Measurements from ENCODE around the gene EXD2.
A peak's percentile ranks its signal among the peaks of the same experiment; 100 is the strongest.
"Not testable (repeated sequence)": the region's sequence is repeated elsewhere in the genome, so short reads cannot be mapped to it uniquely, and the experiment has no call there.

EXD2 gene, protein sequence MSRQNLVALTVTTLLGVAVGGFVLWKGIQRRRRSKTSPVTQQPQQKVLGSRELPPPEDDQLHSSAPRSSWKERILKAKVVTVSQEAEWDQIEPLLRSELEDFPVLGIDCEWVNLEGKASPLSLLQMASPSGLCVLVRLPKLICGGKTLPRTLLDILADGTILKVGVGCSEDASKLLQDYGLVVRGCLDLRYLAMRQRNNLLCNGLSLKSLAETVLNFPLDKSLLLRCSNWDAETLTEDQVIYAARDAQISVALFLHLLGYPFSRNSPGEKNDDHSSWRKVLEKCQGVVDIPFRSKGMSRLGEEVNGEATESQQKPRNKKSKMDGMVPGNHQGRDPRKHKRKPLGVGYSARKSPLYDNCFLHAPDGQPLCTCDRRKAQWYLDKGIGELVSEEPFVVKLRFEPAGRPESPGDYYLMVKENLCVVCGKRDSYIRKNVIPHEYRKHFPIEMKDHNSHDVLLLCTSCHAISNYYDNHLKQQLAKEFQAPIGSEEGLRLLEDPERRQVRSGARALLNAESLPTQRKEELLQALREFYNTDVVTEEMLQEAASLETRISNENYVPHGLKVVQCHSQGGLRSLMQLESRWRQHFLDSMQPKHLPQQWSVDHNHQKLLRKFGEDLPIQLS

GRCh38 chr14:69191340-69192111 is at the start of gene EXD2:
Gene EXD2 (plus strand): TSS chr14:69191498. CDS start chr14:69209471, 17,973 bp downstream.
- DNase-seq: peak; percentile 90

- DNase-seq: no peak
Observed at GRCh38 chr14:69141550-69141949, 49.7 kb upstream of the EXD2 start.

- no peak for DNase-seq
Observed at GRCh38 chr14:69142101-69142500, 49.2 kb upstream of the EXD2 start.

DNA sequence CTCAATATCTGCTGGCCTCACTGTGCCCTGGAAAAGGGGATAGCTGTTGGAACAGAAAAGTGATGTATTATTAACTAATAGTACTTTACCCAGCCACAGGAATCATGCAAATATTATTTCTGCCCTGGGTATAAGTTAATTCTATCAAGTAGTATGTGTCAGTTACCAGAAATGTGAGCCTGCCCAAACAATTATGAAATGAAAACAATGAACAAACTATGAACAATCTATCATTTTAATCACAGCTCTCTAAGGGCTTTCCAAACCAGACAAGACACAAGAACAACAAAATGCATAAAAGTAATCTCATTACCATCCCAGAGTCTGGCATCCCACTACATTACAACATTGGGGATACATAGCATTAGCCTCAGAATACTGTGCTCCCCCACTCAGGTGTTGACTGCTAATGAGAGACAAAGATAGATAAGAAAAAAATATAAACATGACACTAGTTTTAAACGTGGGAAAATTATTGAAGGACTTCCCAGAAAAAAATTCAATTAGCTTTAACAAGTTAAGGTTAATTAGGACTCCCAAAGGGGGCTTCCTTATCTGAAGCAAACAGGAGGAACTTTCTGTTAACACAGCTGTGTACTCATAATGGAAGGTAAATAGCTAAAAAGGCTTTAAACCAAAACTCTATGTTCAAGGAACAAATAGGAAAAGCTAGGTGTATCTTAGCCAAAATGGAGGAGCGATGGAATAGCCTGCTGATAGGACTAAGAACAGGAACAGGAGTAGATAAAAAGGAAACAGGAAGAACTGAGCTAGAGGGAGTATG is 41.6 kb upstream of the EXD2 start:
- DNase-seq: no peak

- peak; percentile 85 for DNase-seq
Observed at GRCh38 chr14:69151458-69152180, 39.7 kb upstream of the EXD2 start.

- DNase-seq: peak; percentile 28
Observed at GRCh38 chr14:69152181-69152901, 39.0 kb upstream of the EXD2 start.

DNA sequence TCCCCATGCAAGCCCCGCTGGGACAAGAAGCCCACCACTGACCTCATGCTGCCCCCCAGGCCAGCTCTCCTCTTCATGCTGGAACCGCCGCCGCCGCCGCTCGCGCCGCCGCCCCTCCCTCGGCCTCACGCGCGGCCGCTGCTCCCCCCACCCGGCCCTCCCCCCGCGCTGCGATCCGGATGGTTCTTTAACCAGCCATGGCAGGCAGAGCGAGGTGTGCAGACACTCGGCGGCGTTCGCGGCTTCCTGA is 38.5 kb upstream of the EXD2 start, which contains the start of gene DCAF5:
DCAF5 (minus strand) TSS at position 218 of the 250 bp plus-strand sequence; CDS start at position 77, 141 bp downstream.
- no peak for DNase-seq

GRCh38 chr14:69153152-69153872 is 38.0 kb upstream of the EXD2 start:
- DNase-seq: peak; percentile 95

GRCh38 chr14:69153873-69154270 is 37.4 kb upstream of the EXD2 start:
- peak; percentile 45 for DNase-seq

GRCh38 chr14:69154779-69155178 is 36.5 kb upstream of the EXD2 start:
- DNase-seq: no peak

GRCh38 chr14:69156224-69156623 is 35.1 kb upstream of the EXD2 start:
- no peak for DNase-seq

DNA sequence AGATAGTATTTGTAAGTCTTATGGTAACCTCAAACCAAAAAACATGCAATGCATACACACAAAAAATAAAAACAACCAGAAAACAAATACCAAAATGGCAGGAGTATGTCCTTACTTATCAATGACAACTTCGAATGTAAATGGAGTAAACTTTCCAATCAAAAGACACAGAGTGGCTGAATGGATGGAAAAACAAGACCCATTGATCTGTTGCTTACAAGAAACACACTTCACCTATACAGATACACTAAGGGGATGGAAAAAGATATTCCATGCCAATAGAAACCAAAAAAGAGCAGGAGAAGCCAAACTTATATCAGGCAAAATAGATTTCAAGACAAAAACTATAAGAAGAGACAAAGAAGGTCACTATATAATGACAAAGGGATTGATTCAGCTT is 29.7 kb upstream of the EXD2 start:
- no peak for DNase-seq

- not testable (repeated sequence) for DNase-seq
Observed at GRCh38 chr14:69165787-69166186, 25.5 kb upstream of the EXD2 start.

GRCh38 chr14:69170839-69171238 is 20.5 kb upstream of the EXD2 start:
- no peak for DNase-seq

- no peak for DNase-seq
Observed at GRCh38 chr14:69171569-69171968, 19.7 kb upstream of the EXD2 start.

GRCh38 chr14:69175130-69175529 is 16.2 kb upstream of the EXD2 start:
- DNase-seq: no peak

GRCh38 chr14:69181491-69181890 is 9.8 kb upstream of the EXD2 start:
- DNase-seq: no peak

DNA sequence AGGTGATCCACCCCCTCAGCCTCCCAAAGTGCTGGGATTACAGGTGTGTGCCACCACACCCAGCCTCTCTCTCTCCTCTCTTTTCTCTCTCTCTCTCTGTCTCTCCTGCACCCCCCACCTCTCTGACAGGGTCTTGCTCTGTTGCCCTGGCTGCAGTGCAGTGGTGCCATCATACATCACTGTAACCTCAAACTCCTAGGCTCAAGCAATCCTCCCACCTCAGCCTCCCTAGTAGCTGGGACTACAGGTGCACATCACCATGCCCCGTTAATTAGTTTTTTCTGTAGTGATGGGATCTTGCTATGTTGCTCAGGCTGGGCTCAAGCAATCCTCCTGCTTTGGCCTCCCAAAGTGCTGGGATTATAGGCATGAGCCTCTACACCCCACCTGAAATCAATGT is 8.7 kb upstream of the EXD2 start:
- not testable (repeated sequence) for DNase-seq

GRCh38 chr14:69183735-69184134 is 7.6 kb upstream of the EXD2 start:
- no peak for DNase-seq

DNA sequence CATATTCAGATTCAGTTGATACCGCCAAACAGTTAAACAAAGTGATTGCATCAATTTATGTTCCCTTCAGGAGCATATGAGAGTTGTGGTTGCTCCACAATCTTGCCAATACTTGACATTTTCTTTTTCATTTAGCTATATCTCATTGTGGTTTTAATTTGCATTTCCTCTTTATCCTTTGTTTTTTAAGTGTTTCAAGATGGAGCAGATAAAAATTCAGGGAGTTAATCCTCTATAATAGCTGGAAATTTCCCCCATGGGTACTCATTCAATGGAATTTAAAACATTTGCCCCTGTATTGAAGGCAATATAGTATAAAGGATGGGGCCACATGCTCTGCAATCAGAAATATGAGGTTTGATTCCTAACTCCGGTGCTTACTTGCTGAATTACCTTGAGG is 1.1 kb upstream of the EXD2 start:
- DNase-seq: no peak

- DNase-seq: no peak
Observed at GRCh38 chr14:69193721-69194120, 2.4 kb downstream of the EXD2 start.
